Hepatocyte (in vitro differentiated cells): ENCODE measurements around the gene ATXN1. TPM values are rescaled to one million over a fixed set of nuclear protein-coding genes. Genes with fewer than 3 reads are reported as not detected.
"Not testable (repeated sequence)": the region's sequence is repeated elsewhere in the genome, so short reads cannot be mapped to it uniquely, and the experiment has no call there.

Experiments used
- DNase-seq: peaks from one replicate; pipeline ENCODE4 v3.0.0-alpha.2; 2016; ENCODE audit warnings: low spot score
- H2AFZ ChIP-seq: fragments of 200-600 bp; sonication (generic); 2 replicates; pipeline ENCODE4 v1.6.0; 2016; ENCODE audit warnings: antibody characterized with exemption, mild to moderate bottlenecking
- H3K27ac ChIP-seq: fragments of 200-600 bp; sonication (generic); 2 replicates; pipeline ENCODE4 v1.5.1; 2016; ENCODE audit warnings: mild to moderate bottlenecking
- H3K27me3 ChIP-seq: fragments of 200-600 bp; sonication (generic); 2 replicates; pipeline ENCODE4 v1.6.1; 2016
- H3K36me3 ChIP-seq: fragments of 200-600 bp; sonication (generic); replicated peaks from 2 replicates; pipeline ENCODE4 v1.5.1; 2016; ENCODE audit warnings: low read depth; ENCODE audit not compliant: insufficient read depth
- H3K4me1 ChIP-seq: fragments of 200-600 bp; sonication (generic); 2 replicates; pipeline ENCODE4 v1.5.1; 2016; ENCODE audit warnings: mild to moderate bottlenecking, moderate library complexity; ENCODE audit not compliant: insufficient read depth
- H3K4me2 ChIP-seq: fragments of 200-600 bp; sonication (generic); 2 replicates; pipeline ENCODE4 v1.6.0; 2016
- H3K4me3 ChIP-seq: fragments of 200-600 bp; sonication (generic); 2 replicates; pipeline ENCODE4 v1.5.1; 2016; ENCODE audit warnings: mild to moderate bottlenecking
- H3K79me2 ChIP-seq: fragments of 200-600 bp; sonication (generic); 2 replicates; pipeline ENCODE4 v1.6.0; 2017; ENCODE audit warnings: mild to moderate bottlenecking
- H3K9me2 ChIP-seq: fragments of 200-600 bp; sonication (generic); replicated peaks from 2 replicates; pipeline ENCODE4 v1.6.0; 2017; ENCODE audit warnings: mild to moderate bottlenecking; ENCODE audit not compliant: insufficient read depth
- H3K9me3 ChIP-seq: fragments of 200-600 bp; sonication (generic); 2 replicates; pipeline ENCODE4 v1.5.1; 2016; ENCODE audit warnings: low read depth, mild to moderate bottlenecking
- H4K20me1 ChIP-seq: fragments of 200-600 bp; sonication (generic); 2 replicates; pipeline ENCODE4 v1.6.0; 2016; ENCODE audit warnings: mild to moderate bottlenecking; ENCODE audit not compliant: insufficient read depth, poor library complexity, severe bottlenecking
- EZH2 ChIP-seq: fragments of 200-600 bp; sonication (generic); IDR thresholded peaks from 2 replicates; pipeline ENCODE4 v1.6.1; 2016; ENCODE audit warnings: antibody characterized with exemption, mild to moderate bottlenecking, borderline replicate concordance
- EZH2phosphoT487 ChIP-seq: fragments of 200-600 bp; sonication (generic); IDR thresholded peaks from one replicate; pipeline ENCODE4 v1.6.1; 2018; ENCODE audit warnings: antibody characterized with exemption, mild to moderate bottlenecking, low read depth, moderate library complexity; ENCODE audit not compliant: unreplicated experiment, severe bottlenecking
- WGBS: methylation state at CpG from one replicate; pipeline ENCODE4 v1.1.6; 2016; ENCODE audit warnings: low lambda C conversion rate; ENCODE audit errors: missing lambda C conversion rate; 5-methylcytosine and 5-hydroxymethylcytosine counted together
- polyA plus RNA-seq: library from polyadenylated mRNA; unstranded; fragments of >200 nt; fragmentation: Nextera tagmentation; extraction: Ambion mirVana; gene quantifications from 2 replicates; pipeline ENCODE4 v1.2.1, GENCODE V29; 2016
- total RNA-seq: library from RNA; depleted of rRNA; stranded (reverse); fragments of >200 nt; gene quantifications from 2 replicates; pipeline ENCODE4 v1.2.3, GENCODE V29; 2014
- TF ChIP-seq, protein P1 (sequence below): fragments of 200-600 bp; sonication (generic); IDR thresholded peaks from 2 replicates; pipeline ENCODE4 v1.5.1; 2016; ENCODE audit warnings: antibody characterized with exemption, mild to moderate bottlenecking; ENCODE audit not compliant: poor library complexity

The ATXN1 gene
- total and polyA plus RNA-seq, 2 experiments from 2014 or later: 14.7 to 32.6 TPM

DNA sequence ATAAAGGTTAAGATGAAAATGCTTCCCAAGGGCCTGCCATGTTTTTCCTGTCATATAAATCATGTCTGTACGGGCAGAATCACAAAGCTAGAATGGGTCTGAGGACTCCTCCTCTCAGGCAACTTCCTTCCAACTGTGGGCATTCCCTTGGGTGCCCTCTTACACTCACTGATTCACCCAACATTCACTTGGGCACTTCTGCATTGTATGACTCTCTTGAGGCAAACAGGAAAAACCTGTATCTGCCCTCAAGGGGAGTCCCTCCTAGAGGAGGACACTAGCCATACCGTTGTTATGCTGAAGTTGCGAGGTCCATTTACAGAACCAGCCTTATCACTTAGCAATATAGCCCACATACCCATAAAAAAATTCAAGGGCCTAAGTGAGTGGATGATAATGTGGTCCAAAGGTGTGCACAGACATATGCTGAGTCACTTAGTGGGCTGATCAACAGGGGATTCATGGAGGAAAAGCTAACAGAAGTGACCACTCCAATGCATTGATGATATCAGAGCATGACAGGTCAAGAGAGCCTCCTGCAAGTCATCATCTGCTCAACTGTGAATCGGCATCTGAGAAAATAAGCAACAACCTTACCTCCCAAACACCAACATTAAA is 131.1 kb downstream of the ATXN1 start:
- 78% methylated on average over 4 of the region's 4 CpGs for WGBS
- Histone ChIP-seq H2AFZ (no peak overlapping the region), H3K4me2 (no peak overlapping the region), H3K79me2 (peaks cover 8% of the 10 kb centered on the region), H3K27me3 (no peaks in the 10 kb centered on the region), H3K36me3 (peaks cover 3% of the 10 kb centered on the region), H3K9me3 (no peaks in the 10 kb centered on the region), H4K20me1 (no peaks in the 10 kb centered on the region), H3K4me3 (no peak overlapping the region), H3K4me1 (peaks cover 4% of the 10 kb centered on the region), H3K9me2 (no peaks in the 10 kb centered on the region), H3K27ac (no peak overlapping the region)
- TF ChIP-seq EZH2 (no peak), EZH2phosphoT487 (no peak)
- TF ChIP-seq, protein P1, sequence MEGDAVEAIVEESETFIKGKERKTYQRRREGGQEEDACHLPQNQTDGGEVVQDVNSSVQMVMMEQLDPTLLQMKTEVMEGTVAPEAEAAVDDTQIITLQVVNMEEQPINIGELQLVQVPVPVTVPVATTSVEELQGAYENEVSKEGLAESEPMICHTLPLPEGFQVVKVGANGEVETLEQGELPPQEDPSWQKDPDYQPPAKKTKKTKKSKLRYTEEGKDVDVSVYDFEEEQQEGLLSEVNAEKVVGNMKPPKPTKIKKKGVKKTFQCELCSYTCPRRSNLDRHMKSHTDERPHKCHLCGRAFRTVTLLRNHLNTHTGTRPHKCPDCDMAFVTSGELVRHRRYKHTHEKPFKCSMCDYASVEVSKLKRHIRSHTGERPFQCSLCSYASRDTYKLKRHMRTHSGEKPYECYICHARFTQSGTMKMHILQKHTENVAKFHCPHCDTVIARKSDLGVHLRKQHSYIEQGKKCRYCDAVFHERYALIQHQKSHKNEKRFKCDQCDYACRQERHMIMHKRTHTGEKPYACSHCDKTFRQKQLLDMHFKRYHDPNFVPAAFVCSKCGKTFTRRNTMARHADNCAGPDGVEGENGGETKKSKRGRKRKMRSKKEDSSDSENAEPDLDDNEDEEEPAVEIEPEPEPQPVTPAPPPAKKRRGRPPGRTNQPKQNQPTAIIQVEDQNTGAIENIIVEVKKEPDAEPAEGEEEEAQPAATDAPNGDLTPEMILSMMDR: no peak
- no peak for DNase-seq

DNA sequence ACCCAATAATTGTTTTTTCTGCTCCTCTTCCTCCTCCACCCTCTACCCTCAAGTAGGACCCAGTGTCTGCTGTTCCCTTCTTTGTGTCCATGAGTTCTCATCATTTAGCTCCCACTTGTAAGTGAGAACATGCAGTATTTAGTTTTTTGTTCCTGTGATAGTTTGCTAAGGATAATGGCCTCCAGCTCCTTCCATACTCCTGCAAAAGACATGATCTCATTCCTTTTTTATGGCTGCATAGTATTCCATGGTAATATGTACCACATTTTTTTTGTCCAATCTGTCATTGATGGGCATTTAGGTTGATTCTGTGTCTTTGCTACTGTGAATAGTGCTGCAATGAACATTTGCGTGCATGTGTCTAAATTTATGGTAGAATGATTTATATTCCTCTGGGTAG is 132.7 kb downstream of the ATXN1 start:
- not testable (repeated sequence) for H2AFZ ChIP-seq, H3K27me3 ChIP-seq, H3K4me2 ChIP-seq, H3K36me3 ChIP-seq, H3K79me2 ChIP-seq, DNase-seq, H3K4me1 ChIP-seq, H4K20me1 ChIP-seq, H3K9me2 ChIP-seq, H3K27ac ChIP-seq, H3K4me3 ChIP-seq, H3K9me3 ChIP-seq
- 100% methylated on average over 1 of the region's 1 CpG for WGBS

DNA sequence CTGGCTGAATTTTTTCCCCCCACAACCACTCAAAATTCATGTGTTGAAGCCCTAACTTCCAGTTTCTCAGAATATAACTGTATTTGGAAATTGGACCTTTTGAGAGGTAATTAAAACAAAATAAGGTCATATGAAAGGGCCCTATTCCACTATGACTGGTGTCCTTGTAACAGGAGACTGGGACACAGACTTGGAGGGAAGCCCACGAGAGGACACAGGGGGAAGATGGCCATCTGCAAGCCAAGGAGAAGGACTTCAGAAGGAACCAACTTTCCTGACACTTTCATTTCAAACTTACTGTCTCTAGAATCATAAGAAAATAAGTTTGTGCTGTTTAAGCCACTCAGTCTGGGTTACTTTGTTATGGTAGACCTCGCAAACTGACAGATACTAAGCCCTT is 134.6 kb downstream of the ATXN1 start:
- Histone ChIP-seq H3K36me3 (peaks cover 3% of the 10 kb centered on the region), H3K9me3 (no peaks in the 10 kb centered on the region), H3K4me3 (no peak overlapping the region), H3K9me2 (no peaks in the 10 kb centered on the region), H3K4me1 (peaks cover 4% of the 10 kb centered on the region), H3K27ac (no peak overlapping the region), H2AFZ (no peak overlapping the region), H3K79me2 (peaks cover 11% of the 10 kb centered on the region), H3K27me3 (no peaks in the 10 kb centered on the region), H4K20me1 (no peaks in the 10 kb centered on the region), H3K4me2 (no peak overlapping the region)
- 68% methylated on average over 2 of the region's 2 CpGs for WGBS
- no peak for DNase-seq
- no peak for TF ChIP-seq EZH2
- TF ChIP-seq, protein P1: no peak
- no peak for TF ChIP-seq EZH2phosphoT487

DNA sequence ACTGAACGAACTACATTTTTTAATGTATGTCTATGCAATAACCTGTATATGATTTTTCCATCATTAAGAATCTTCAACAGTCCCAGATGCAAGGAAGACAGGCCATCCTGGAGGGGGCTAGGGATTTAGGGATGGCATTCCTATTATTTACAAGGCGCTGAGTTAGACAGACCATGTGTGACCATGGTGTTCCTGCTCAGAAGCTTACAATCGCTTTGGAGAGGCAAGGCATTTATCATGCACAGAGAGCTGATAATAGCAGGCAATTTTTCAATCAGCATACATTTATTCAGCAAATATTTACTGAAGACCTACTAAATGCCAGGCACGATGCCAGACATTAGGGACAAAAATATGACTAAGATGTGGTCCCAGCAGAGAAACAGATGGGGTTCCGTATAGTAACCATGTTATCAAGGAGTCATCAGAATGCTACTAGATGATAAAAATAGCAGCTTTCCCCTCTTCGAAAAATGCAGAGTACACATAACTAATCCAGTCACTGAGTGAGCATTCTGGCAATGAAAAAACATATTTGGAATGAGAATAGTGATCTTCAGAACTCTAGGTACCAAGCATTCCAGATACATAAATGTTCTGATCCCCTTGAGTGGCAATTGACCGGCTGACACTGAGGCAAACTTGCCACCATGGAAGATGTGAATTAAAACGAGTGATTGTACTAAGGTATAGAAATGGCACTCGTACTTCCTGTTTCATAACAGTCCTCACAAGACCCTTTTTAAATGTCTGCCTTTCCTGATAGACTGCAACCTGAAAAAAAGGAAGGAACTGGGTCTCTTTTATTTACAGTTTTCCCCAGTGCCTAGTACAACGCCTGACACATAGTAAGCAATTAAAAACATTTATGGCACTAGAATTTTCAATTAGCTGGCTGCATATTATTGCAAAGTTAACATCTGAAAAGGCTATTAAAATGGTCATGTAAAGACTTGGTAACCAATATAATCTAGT is 135.7 kb downstream of the ATXN1 start:
- Histone ChIP-seq H2AFZ (no peak overlapping the region), H3K79me2 (peaks cover 11% of the 10 kb centered on the region), H3K4me3 (no peak overlapping the region), H3K9me2 (no peaks in the 10 kb centered on the region), H3K4me2 (no peak overlapping the region), H4K20me1 (no peaks in the 10 kb centered on the region), H3K4me1 (peaks cover 4% of the 10 kb centered on the region), H3K36me3 (peaks cover 3% of the 10 kb centered on the region), H3K27me3 (no peaks in the 10 kb centered on the region), H3K27ac (no peak overlapping the region), H3K9me3 (no peaks in the 10 kb centered on the region)
- 87% methylated on average over 10 of the region's 10 CpGs for WGBS
- DNase-seq: no peak
- no peak for TF ChIP-seq EZH2phosphoT487
- TF ChIP-seq, protein P1: no peak
- no peak for TF ChIP-seq EZH2
